GM12878 (cell line): Measurements from ENCODE around the gene CD101. TPM values are rescaled to one million over a fixed set of nuclear protein-coding genes. Genes with fewer than 3 reads are reported as not detected.

Source experiments
- ATAC-seq: fragments of 200-7000 bp; cut with Tn5 transposase; 3 replicates; pipeline ENCODE4 v1.9.1; 2020; ENCODE audit warnings: mild to moderate bottlenecking, moderate library complexity
- BruUV-seq: library from RNA; stranded (reverse); fragments of 400-500 nt; replicated peaks from 2 replicates; lab custom pipeline; 2021; lab: Mats Ljungman, UMichigan
- CTCF ChIA-PET: fragments of 300-600 bp; sonication (Branson Sonifier 250); formaldehyde crosslinking; extraction: SDS; loops from one replicate; lab custom pipeline; 2021; ENCODE audit warnings: inconsistent platforms; lab: Yijun Ruan, JAX
- POLR2A ChIA-PET: fragments of 350-600 bp; formaldehyde crosslinking; extraction: SDS; loops from one replicate; lab custom pipeline; 2021; ENCODE audit warnings: inconsistent platforms; lab: Charles Lee
- RAD21 ChIA-PET: fragments of 300-600 bp; sonication (Branson Sonifier 250); formaldehyde crosslinking; loops from one replicate; lab custom pipeline; 2023; ENCODE audit warnings: antibody characterized with exemption; ENCODE audit not compliant: unreplicated experiment; lab: Charles Lee
- SMC1A ChIA-PET: fragments of 300-600 bp; sonication (Branson Sonifier 250); formaldehyde crosslinking; loops from one replicate; lab custom pipeline; 2023; ENCODE audit not compliant: unreplicated experiment, uncharacterized antibody; lab: Charles Lee
- DNase-seq: peaks from one replicate; pipeline ENCODE4 v3.0.0-alpha.2; 2011; ENCODE audit warnings: low read depth, low spot score
- FAIRE-seq: peaks from 3 replicates; lab custom pipeline; 2011; peaks lifted over from hg19 to GRCh38; lab: Jason Lieb, UNC
- H2AFZ ChIP-seq: 2 replicates; pipeline ENCODE4 v1.6.0; 2011; ENCODE audit warnings: low read depth, low read length, control low read depth; ENCODE audit not compliant: control insufficient read depth
- H3K27ac ChIP-seq: 2 replicates; pipeline ENCODE4 v1.5.1; 2011; ENCODE audit warnings: control low read depth; ENCODE audit not compliant: control insufficient read depth, insufficient read depth
- H3K27me3 ChIP-seq, 2 experiments: replicated peaks in 1 of 2; 2 replicates each; pipeline versions ENCODE4 v1.6.0 to v1.6.1; 2011; ENCODE audit warnings: low read length in 1 of 2; ENCODE audit not compliant: control insufficient read depth in 2 of 2, insufficient read depth in 2 of 2
- H3K36me3 ChIP-seq, 2 experiments: 2 replicates each; pipeline ENCODE4 v1.5.1; 2011; ENCODE audit warnings: low read length in 1 of 2; ENCODE audit not compliant: control insufficient read depth in 2 of 2, insufficient read depth in 2 of 2
- H3K4me1 ChIP-seq: 2 replicates; pipeline ENCODE4 v1.6.1; 2011; ENCODE audit warnings: mild to moderate bottlenecking, low read length, moderate library complexity, mixed read lengths; ENCODE audit not compliant: control insufficient read depth, insufficient read depth
- H3K4me2 ChIP-seq: 2 replicates; pipeline ENCODE4 v1.6.0; 2011; ENCODE audit warnings: control low read depth; ENCODE audit not compliant: control insufficient read depth, insufficient read depth
- H3K4me3 ChIP-seq: fragments of 200-600 bp; sonication (generic); 2 replicates; pipeline ENCODE4 v1.5.1; 2016
- H3K79me2 ChIP-seq: 2 replicates; pipeline ENCODE4 v1.6.0; 2011; ENCODE audit warnings: low read length; ENCODE audit not compliant: control insufficient read depth, insufficient read depth
- H3K9ac ChIP-seq: 2 replicates; pipeline ENCODE4 v1.8.0; 2011; ENCODE audit warnings: low read length, control low read depth, mixed read lengths; ENCODE audit not compliant: control insufficient read depth, insufficient read depth
- H3K9me3 ChIP-seq: replicated peaks from 3 replicates; pipeline ENCODE4 v1.5.1; 2011; ENCODE audit warnings: mild to moderate bottlenecking, low read length; ENCODE audit not compliant: control insufficient read depth, insufficient read depth
- H4K20me1 ChIP-seq: 2 replicates; pipeline ENCODE4 v1.6.0; 2011; ENCODE audit not compliant: control insufficient read depth, insufficient read depth
- BMI1 ChIP-seq: fragments of 450-650 bp; IDR thresholded peaks from 2 replicates; pipeline ENCODE4 v1.6.1; 2016; ENCODE audit warnings: mild to moderate bottlenecking, moderate library complexity, borderline replicate concordance
- BRCA1 ChIP-seq: IDR thresholded peaks from 2 replicates; pipeline ENCODE4 v1.6.1; 2011; ENCODE audit warnings: low read depth, low read length, improper control_type of control experiment
- EGR1 ChIP-seq, 2 experiments: IDR thresholded peaks; 1 replicate in 1 of 2; 2 replicates in 1 of 2; pipeline ENCODE4 v1.6.1; 2011 to 2012; ENCODE audit warnings: low read depth in 2 of 2, low read length in 2 of 2, borderline replicate concordance in 1 of 2, mild to moderate bottlenecking in 1 of 2, moderate library complexity in 1 of 2
- FOXM1 ChIP-seq: IDR thresholded peaks from 2 replicates; pipeline ENCODE4 v1.6.1; 2012; ENCODE audit warnings: low read depth, mild to moderate bottlenecking, inconsistent platforms, low read length, moderate library complexity
- HSF1 ChIP-seq: fragments of 150-350 bp; IDR thresholded peaks from 2 replicates; pipeline ENCODE4 v1.6.1; 2014; ENCODE audit warnings: mild to moderate bottlenecking, low read depth, low read length
- IKZF1 ChIP-seq: fragments of 450-650 bp; conservative IDR thresholded peaks from 2 replicates; pipeline ENCODE4 v1.6.1; 2017; ENCODE audit warnings: antibody characterized with exemption, mild to moderate bottlenecking
- JUNB ChIP-seq: IDR thresholded peaks from 2 replicates; pipeline ENCODE4 v1.6.1; 2016; ENCODE audit warnings: antibody characterized with exemption, mild to moderate bottlenecking
- JUND ChIP-seq: IDR thresholded peaks from 2 replicates; pipeline ENCODE4 v1.6.1; 2012; ENCODE audit warnings: low read depth, mild to moderate bottlenecking, low read length, improper control_type of control experiment, moderate library complexity
- MEF2B ChIP-seq: fragments of 450-650 bp; IDR thresholded peaks from 2 replicates; pipeline ENCODE4 v1.6.1; 2018; ENCODE audit warnings: mild to moderate bottlenecking, moderate library complexity; ENCODE audit not compliant: partially characterized antibody, poor library complexity, severe bottlenecking
- MLLT1 ChIP-seq: fragments of 450-650 bp; IDR thresholded peaks from 2 replicates; pipeline ENCODE4 v1.6.1; 2016; ENCODE audit warnings: mild to moderate bottlenecking
- NFXL1 ChIP-seq: fragments of 450-650 bp; IDR thresholded peaks from 2 replicates; pipeline ENCODE4 v1.6.1; 2017; ENCODE audit warnings: antibody characterized with exemption, mild to moderate bottlenecking, borderline replicate concordance
- PAX5 ChIP-seq: IDR thresholded peaks from 2 replicates; pipeline ENCODE4 v1.6.1; 2011; ENCODE audit warnings: low read depth, low read length, borderline replicate concordance
- RBBP5 ChIP-seq: fragments of 200-600 bp; sonication (generic); conservative IDR thresholded peaks from 2 replicates; pipeline ENCODE4 v1.6.1; 2016
- SRF ChIP-seq, 2 experiments: IDR thresholded peaks; 2 replicates each; pipeline ENCODE4 v1.6.1; 2011; ENCODE audit warnings: low read depth in 2 of 2, low read length in 2 of 2, mild to moderate bottlenecking in 1 of 2, moderate library complexity in 1 of 2
- ZBTB11 ChIP-seq: fragments of 450-650 bp; formaldehyde crosslinking; IDR thresholded peaks from 2 replicates; pipeline ENCODE4 v1.5.0; 2022; ENCODE audit warnings: mild to moderate bottlenecking, missing genetic modification characterization
- ZNF622 ChIP-seq: fragments of 450-650 bp; IDR thresholded peaks from 2 replicates; pipeline ENCODE4 v1.6.1; 2017; ENCODE audit warnings: mild to moderate bottlenecking, inconsistent platforms
- WGBS: methylation state at CpG from one replicate; pipeline ENCODE4 v1.1.6; 2016; ENCODE audit warnings: low lambda C conversion rate; ENCODE audit not compliant: insufficient replicate concordance, insufficient coverage; ENCODE audit errors: missing lambda C conversion rate; 5-methylcytosine and 5-hydroxymethylcytosine counted together
- in situ Hi-C: fragments of 300-500 bp; cut with MboI; formaldehyde crosslinking; loops from 9 replicates; pipeline ENCODE4 v1.14.3; 2018; ENCODE audit warnings: mixed read lengths
- intact Hi-C: fragments of 100-400 bp; cut with micrococcal nuclease; formaldehyde crosslinking; loops from one replicate; pipeline ENCODE4 v1.14.2; 2022; ENCODE audit not compliant: unreplicated experiment
- polyA plus RNA-seq, 11 experiments: library from polyadenylated mRNA; depleted of rRNA in 4 of 11; unstranded in 6 of 11; stranded (reverse) in 5 of 11; fragments of >200 nt; fragmentation: Nextera tagmentation in 4 of 11; fragmentation: Illumina TruSeq in 1 of 11; extraction: Ambion mirVana in 4 of 11; extraction: Trizol in 1 of 11; gene quantifications; 1 replicate in 1 of 11; 2 replicates in 10 of 11; pipeline versions ENCODE4 v1.2.1 to v1.2.3, GENCODE V29; 2011 to 2016; ENCODE audit warnings: inconsistent platforms in 2 of 11, missing spikeins in 2 of 11, low read depth in 1 of 11
- total RNA-seq, 4 experiments: library from RNA; depleted of rRNA in 3 of 4; stranded (reverse); fragments of >200 nt in 3 of 4; fragmentation: Illumina TruSeq in 1 of 4; extraction: Trizol in 1 of 4; gene quantifications; 2 replicates each; pipeline versions ENCODE4 v1.2.1 to v1.2.3, GENCODE V29; 2013 to 2021
- TF ChIP-seq, protein P1 (sequence below): IDR thresholded peaks from 2 replicates; pipeline ENCODE4 v1.6.1; 2011; ENCODE audit warnings: borderline replicate concordance, low read depth, mild to moderate bottlenecking, moderate library complexity, low read length; ENCODE audit not compliant: insufficient read depth, poor library complexity, severe bottlenecking

Gene CD101
- total and polyA plus RNA-seq, 10 of the 15 experiments (the other 5 are each of a cell fraction or from before 2014, with no cell fraction given), result 0.56 to 7.9 (median 2.9) TPM

- ChIA-PET POLR2A (no interaction called here), SMC1A (interaction anchor here (1.0 to 1.5 kb wide), 2 partner anchors 22 to 29 kb away, joined by 3 to 5 read pairs; partner anchors contain the start of gene CD101), RAD21 (no interaction called here), CTCF (no interaction called here)
- H3K27ac ChIP-seq, result no peak overlapping the region
- DNase-seq (no peak), FAIRE-seq (no peak), ATAC-seq (no peak)
- H3K4me1 ChIP-seq, result no peaks in the 10 kb centered on the region
- in situ Hi-C loops, result no loop called here
- H3K79me2 ChIP-seq, result no peaks in the 10 kb centered on the region
- H3K4me3 ChIP-seq, result no peak overlapping the region
- no peaks in the 10 kb centered on the region for H3K27me3 ChIP-seq
- H3K36me3 ChIP-seq, result no peaks in the 10 kb centered on the region
- H3K9ac ChIP-seq, result no peak overlapping the region
- BruUV-seq, result no TSS peak
- H3K9me3 ChIP-seq, result no peaks in the 10 kb centered on the region
- no peak overlapping the region for H3K4me2 ChIP-seq
- no peak overlapping the region for H2AFZ ChIP-seq
- intact Hi-C loops, result loop anchor here (2.0 kb wide), 1 partner anchor 20 kb away; no protein-coding TSS in a partner anchor
- H4K20me1 ChIP-seq, result no peaks in the 10 kb centered on the region
- WGBS, result 15% methylated on average over 1 of the region's 1 CpG
- TF ChIP-seq RBBP5 (no peak), FOXM1 (no peak), BRCA1 (no peak), MLLT1 (no peak), HSF1 (no peak), MEF2B (no peak), BMI1 (no peak), IKZF1 (no peak), EGR1 (IDR thresholded peaks at IDR 0.05; ENCODE audit: borderline replicate concordance in 1 of 2, low read depth in 2 of 2, low read length in 2 of 2) (no peak), SRF (IDR thresholded peaks at IDR 0.05; ENCODE audit: low read depth in 2 of 2, low read length in 2 of 2) (no peak), JUNB (no peak), PAX5 (no peak), ZNF622 (no peak), NFXL1 (no peak), ZBTB11 (CRISPR knock-in tag) (no peak), JUND (no peak)
- TF ChIP-seq, protein P1, sequence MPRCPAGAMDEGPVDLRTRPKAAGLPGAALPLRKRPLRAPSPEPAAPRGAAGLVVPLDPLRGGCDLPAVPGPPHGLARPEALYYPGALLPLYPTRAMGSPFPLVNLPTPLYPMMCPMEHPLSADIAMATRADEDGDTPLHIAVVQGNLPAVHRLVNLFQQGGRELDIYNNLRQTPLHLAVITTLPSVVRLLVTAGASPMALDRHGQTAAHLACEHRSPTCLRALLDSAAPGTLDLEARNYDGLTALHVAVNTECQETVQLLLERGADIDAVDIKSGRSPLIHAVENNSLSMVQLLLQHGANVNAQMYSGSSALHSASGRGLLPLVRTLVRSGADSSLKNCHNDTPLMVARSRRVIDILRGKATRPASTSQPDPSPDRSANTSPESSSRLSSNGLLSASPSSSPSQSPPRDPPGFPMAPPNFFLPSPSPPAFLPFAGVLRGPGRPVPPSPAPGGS, result no peak
Measured at GRCh38 chr1:117030271-117030877, 28.8 kb downstream of the CD101 start.
